Activated T-cell treated with anti-CD3 and anti-CD28 coated beads, Interleukin-2, amount 50 U/mL, for 4 hours (primary cell): ENCODE data around the gene ATRNL1. TPM values are rescaled to one million over a fixed set of nuclear protein-coding genes. Genes with fewer than 3 reads are reported as not detected.

ENCODE experiments used
- ATAC-seq, 2 donors: fragments of 200-7000 bp; cut with Tn5 transposase; one replicate each; pipeline ENCODE4 v1.10.0; 2021
- DNase-seq: peaks from one replicate; pipeline ENCODE4 v3.0.0-alpha.2; 2020
- H3K27me3 Mint-ChIP-seq: one replicate; pipeline ENCODE4 v1.8.0; 2021; ENCODE audit warnings: low read depth, mixed read lengths
- H3K36me3 Mint-ChIP-seq: one replicate; pipeline ENCODE4 v1.8.0; 2022; ENCODE audit warnings: mixed read lengths; ENCODE audit not compliant: insufficient read depth
- H3K4me1 Mint-ChIP-seq: one replicate; pipeline ENCODE4 v1.8.0; 2021; ENCODE audit warnings: low read depth, mixed read lengths
- H3K4me3 Mint-ChIP-seq: one replicate; pipeline ENCODE4 v1.8.0; 2021; ENCODE audit warnings: mild to moderate bottlenecking, moderate library complexity, mixed read lengths
- H3K9me3 Mint-ChIP-seq: one replicate; pipeline ENCODE4 v1.8.0; 2021; ENCODE audit warnings: mixed read lengths
- total RNA-seq, 3 donors: library from RNA; stranded (reverse); gene quantifications; one replicate each; pipeline ENCODE4 v1.2.1, GENCODE V29; 2021

ATRNL1 gene
- total RNA-seq, 3 donors from 2014 or later, result 0.11 to 0.16 TPM; not detected in 1

DNA sequence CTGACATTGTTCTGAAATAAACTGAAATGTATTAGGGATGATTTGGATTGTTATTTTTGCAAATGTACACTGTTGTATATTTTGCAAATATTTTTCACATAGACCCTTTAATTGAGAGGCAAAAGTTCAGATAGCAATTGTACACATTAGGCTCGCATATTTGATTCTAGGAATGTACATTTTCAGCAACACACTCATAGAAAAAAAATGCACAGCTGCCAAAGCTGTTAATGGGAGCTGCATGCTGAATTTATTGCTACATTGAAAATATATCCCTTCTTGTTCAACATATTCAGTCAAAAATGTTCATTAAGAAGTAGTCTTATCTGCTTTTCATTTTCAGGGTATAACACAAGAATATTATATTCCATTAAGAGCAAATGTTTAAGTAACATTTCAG lies 512.9 kb downstream of the ATRNL1 start:
- Mint-ChIP-seq H3K4me1 (no peaks in the 10 kb centered on the region), H3K4me3 (no peak overlapping the region)
- no peak for ATAC-seq

DNA sequence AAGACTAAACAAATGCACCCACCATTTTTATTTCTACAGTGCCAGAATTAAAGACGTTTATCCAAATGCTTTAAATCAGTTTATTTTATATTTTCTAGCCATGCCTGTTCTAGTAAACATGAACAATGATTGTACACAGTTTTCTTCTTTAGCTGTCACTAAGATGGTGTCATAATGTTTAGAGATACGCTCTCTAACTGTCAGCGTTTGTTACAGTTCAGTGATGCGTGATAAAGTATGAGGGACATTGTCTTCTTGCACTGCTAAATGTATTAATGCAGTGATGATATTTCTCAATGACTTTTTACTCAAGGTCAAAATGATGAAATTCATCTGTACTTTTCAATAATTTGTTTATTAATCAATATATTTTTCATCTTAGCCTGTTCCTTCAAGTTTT lies 513.6 kb downstream of the ATRNL1 start:
- DNase-seq (no peak), ATAC-seq (no peak)
- no peaks in the 10 kb centered on the region for H3K36me3 Mint-ChIP-seq
- H3K4me3 Mint-ChIP-seq, result no peak overlapping the region
- no peaks in the 10 kb centered on the region for H3K27me3 Mint-ChIP-seq
- no peaks in the 10 kb centered on the region for H3K4me1 Mint-ChIP-seq
- H3K9me3 Mint-ChIP-seq, result no peaks in the 10 kb centered on the region

More for the DNA sequence above, 512.9 kb downstream of the ATRNL1 start:
- H3K27me3 Mint-ChIP-seq, result no peaks in the 10 kb centered on the region
- DNase-seq, result no peak
- no peaks in the 10 kb centered on the region for H3K9me3 Mint-ChIP-seq
- no peaks in the 10 kb centered on the region for H3K36me3 Mint-ChIP-seq

DNA sequence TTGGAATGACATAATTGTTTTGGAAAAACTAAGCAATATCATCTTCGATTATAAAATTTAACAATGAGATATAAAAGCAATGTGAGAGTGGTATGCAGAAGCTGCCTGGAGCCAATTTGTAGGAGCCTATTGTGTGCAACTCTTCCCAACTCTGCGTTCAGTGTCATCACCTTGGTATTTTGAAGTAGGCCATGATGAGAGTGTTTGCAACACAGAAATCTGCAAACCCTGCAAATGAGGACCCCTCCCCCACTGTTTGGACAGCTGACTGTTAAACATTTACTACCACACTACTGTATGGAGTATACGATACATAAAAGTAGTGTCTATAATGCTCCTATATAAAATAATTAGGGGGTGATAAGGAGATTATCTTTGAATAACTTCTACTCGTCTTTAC lies 531.3 kb downstream of the ATRNL1 start:
- ATAC-seq (no peak), DNase-seq (no peak)
- Mint-ChIP-seq H3K9me3 (no peaks in the 10 kb centered on the region), H3K27me3 (no peaks in the 10 kb centered on the region), H3K4me1 (no peaks in the 10 kb centered on the region), H3K36me3 (no peaks in the 10 kb centered on the region), H3K4me3 (no peak overlapping the region)

DNA sequence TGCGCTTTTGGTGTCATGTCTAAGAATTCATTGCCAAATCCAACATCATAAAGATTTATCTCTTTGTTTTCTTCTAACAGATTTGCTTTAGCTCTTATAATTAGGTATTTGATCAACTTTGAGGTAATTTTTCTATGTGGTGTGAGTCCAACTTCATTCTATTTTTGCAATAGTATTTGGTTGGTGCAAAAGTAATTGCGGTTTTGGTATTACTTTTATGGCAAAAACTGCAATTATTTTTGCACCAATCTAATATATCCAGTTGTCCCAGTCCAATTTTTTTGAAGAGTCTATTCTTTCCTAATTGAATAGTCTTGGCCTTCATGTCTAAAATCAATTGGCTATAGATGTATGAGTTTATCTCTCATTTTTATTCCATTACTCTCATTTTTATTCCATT lies 535.5 kb downstream of the ATRNL1 start:
- ATAC-seq (no peak), DNase-seq (no peak)
- no peaks in the 10 kb centered on the region for H3K27me3 Mint-ChIP-seq
- peaks cover 3% of the 10 kb centered on the region for H3K9me3 Mint-ChIP-seq
- H3K4me3 Mint-ChIP-seq, result no peak overlapping the region
- H3K36me3 Mint-ChIP-seq, result no peaks in the 10 kb centered on the region
- no peaks in the 10 kb centered on the region for H3K4me1 Mint-ChIP-seq

DNA sequence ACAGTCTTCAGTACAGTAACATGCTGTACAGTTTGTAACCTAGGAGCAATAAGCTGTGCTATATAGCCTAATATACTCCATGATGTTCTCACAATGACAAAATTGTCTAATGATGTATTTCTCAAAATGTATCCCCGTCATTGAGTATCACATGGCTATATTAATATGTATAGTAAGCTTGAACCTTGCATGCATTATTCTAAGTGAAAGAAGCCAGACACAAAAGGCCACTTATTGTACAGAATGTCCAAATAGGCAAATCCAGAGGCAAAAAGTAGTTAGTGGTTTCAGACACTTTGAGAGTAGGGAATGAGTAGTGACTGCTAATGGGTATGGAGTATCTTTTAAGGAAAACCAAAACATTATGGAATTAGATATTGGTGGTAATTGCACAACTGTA lies 545.1 kb downstream of the ATRNL1 start:
- Mint-ChIP-seq H3K9me3 (peaks cover 7% of the 10 kb centered on the region), H3K4me3 (no peak overlapping the region), H3K27me3 (no peaks in the 10 kb centered on the region), H3K4me1 (no peaks in the 10 kb centered on the region), H3K36me3 (no peaks in the 10 kb centered on the region)
- ATAC-seq, result no peak
- no peak for DNase-seq

DNA sequence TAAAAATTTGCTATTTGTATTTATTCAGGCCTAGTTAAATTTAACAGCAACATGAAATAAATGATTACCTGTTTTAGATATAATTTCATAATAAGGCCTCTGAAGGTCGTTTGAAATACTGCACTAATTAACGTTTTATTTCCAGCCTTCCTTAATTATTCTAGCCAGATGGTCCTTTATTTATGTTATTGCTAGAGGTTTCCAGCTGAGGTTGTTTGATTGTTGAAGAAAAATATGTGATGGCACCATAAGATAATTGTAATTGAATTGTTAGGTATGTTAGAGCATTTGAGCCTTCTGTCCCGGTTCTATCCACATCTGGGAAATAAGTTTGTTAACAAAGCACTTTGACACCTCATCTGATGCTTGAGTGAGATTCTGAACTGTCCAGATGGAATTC lies 556.1 kb downstream of the ATRNL1 start:
- no peak for DNase-seq
- H3K4me3 Mint-ChIP-seq, result no peak overlapping the region
- no peak for ATAC-seq
- H3K9me3 Mint-ChIP-seq, result no peaks in the 10 kb centered on the region
- no peaks in the 10 kb centered on the region for H3K4me1 Mint-ChIP-seq
- no peaks in the 10 kb centered on the region for H3K27me3 Mint-ChIP-seq
- H3K36me3 Mint-ChIP-seq, result no peaks in the 10 kb centered on the region

DNA sequence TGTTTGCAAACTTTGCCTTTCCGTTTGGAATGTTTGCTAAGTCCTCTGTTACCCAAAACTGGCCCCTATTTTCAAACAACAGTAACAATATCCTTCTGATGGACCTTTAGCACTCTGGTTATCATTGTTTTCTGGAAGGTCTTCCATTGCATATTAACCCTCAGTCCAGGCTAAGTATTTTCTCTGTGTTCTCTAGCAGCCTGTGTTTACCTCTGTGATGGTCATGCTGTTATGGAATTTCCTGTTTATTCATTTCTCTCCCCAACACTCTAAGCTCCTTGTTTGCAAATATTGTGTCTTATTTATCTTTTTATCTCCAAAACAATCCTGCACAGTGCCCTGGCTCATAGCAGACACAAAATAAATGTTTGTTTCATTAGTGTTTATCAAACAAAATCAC lies 560.3 kb downstream of the ATRNL1 start:
- ATAC-seq (no peak), DNase-seq (no peak)
- H3K4me1 Mint-ChIP-seq, result no peaks in the 10 kb centered on the region
- H3K36me3 Mint-ChIP-seq, result no peaks in the 10 kb centered on the region
- H3K27me3 Mint-ChIP-seq, result no peaks in the 10 kb centered on the region
- no peaks in the 10 kb centered on the region for H3K9me3 Mint-ChIP-seq
- H3K4me3 Mint-ChIP-seq, result no peak overlapping the region

DNA sequence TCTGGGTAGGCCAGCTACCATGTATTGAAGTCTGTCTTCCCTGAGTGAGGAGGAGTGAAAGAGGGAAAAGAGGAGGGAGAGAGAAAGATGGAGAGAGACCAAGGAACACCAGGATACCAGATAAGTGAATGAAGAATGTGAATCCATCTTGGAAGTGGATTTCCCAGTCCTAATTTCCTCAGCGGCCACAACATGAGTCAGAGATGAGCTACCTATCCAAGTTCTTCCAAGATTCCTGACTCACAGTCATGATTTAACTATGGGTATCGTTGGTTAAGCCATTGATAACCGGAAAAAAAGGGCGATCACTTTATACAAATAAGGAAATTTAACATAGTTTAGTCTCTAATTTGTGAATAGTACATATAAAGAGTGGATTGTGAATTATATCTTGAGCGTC lies 561.8 kb downstream of the ATRNL1 start:
- Mint-ChIP-seq H3K9me3 (no peaks in the 10 kb centered on the region), H3K4me1 (no peaks in the 10 kb centered on the region), H3K4me3 (no peak overlapping the region), H3K36me3 (no peaks in the 10 kb centered on the region), H3K27me3 (no peaks in the 10 kb centered on the region)
- ATAC-seq, result no peak
- DNase-seq, result no peak

DNA sequence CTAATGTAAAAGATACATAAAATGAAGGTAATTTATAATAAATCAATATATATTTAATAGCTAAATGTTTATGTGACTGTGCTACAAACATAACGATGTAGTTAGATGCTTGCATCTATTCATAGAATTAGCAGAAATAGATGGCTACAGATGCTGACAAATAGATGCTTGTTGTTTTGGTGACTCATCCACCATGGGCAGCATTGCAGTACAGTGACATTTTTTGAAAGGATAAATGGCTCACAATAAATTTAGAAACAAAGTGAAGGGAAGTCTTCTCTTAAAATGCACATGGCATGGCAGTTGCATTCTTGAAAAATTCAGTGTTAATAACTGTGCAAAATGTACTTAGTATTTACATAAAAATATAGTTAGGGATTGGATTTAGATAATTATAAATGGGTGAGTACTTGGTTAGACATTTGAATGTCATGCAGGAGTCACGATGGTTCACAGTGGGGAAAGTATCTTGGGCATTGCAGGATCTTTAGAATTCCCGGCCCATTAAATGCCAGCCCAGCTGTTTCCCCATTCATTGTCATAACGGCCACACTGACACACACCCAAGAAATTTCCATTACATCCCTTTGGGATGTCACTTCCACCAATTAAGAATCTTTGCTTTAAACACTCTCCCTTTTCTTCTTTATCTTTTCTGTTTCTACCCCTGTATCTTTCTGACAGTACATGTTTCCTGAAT lies 564.1 kb downstream of the ATRNL1 start:
- Mint-ChIP-seq H3K27me3 (no peaks in the 10 kb centered on the region), H3K9me3 (no peaks in the 10 kb centered on the region), H3K4me1 (no peaks in the 10 kb centered on the region), H3K4me3 (no peak overlapping the region), H3K36me3 (no peaks in the 10 kb centered on the region)
- ATAC-seq (no peak), DNase-seq (no peak)

DNA sequence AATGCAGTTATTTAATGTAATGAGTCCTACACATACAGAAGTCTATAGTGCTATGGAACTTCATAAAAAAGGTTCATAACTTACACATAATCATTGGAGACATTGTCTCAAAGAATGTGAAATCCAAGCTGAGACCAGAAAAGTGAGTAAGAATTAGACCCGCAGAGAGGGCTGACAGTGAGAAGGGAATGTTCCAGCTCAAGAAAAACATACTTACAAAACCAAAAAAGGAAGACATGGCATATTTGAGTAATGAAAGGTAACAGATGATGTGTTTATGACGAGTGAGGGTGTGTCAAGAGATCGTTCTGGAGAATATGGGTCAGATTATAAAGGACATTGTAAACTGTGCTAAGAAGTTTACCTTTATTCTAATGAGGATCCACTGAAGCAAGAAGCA lies 566.5 kb downstream of the ATRNL1 start:
- Mint-ChIP-seq H3K36me3 (no peaks in the 10 kb centered on the region), H3K4me3 (no peak overlapping the region), H3K27me3 (no peaks in the 10 kb centered on the region), H3K4me1 (no peaks in the 10 kb centered on the region), H3K9me3 (no peaks in the 10 kb centered on the region)
- DNase-seq (no peak), ATAC-seq (no peak)

DNA sequence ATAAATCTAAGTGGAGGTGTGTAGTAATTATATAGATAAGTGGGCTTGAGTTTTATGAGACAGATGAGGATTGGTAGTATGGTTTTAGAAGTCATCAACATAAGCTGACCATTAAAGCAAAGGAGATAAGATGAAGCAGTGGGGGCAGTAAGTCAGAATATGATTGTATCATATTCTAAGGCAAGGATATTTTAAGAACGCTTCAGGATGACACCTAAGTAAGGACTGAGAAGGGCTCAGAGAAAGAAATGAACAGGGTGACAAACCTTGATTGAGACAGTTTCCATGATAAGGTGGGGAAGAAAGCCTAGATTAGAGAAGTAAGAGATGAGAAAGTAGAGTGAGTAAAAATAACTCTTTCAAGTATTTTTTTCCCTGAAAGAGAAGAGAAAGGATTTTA lies 567.2 kb downstream of the ATRNL1 start:
- Mint-ChIP-seq H3K36me3 (no peaks in the 10 kb centered on the region), H3K4me1 (no peaks in the 10 kb centered on the region), H3K9me3 (no peaks in the 10 kb centered on the region), H3K27me3 (no peaks in the 10 kb centered on the region), H3K4me3 (no peak overlapping the region)
- DNase-seq (no peak), ATAC-seq (no peak)

DNA sequence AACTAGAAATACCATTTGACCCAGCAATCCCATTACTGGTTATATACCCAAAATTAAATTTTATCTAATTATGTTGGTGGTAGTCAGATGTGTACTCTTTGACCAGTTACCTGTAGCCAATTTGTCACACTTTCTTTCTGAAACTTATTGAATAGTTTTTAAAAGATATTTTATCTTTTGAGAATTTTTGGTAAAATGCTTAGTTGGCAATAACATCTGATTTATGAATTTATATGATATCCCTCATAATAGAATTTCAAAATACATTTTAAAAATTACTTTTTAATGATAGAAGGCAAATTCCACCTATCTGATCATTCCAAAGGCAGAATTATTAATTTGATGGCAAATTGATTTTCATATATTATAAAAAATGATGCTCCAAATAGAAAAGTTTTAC lies 569.3 kb downstream of the ATRNL1 start:
- H3K9me3 Mint-ChIP-seq, result no peaks in the 10 kb centered on the region
- ATAC-seq (no peak), DNase-seq (no peak)
- H3K27me3 Mint-ChIP-seq, result no peaks in the 10 kb centered on the region
- H3K36me3 Mint-ChIP-seq, result no peaks in the 10 kb centered on the region
- no peaks in the 10 kb centered on the region for H3K4me1 Mint-ChIP-seq
- H3K4me3 Mint-ChIP-seq, result no peak overlapping the region

DNA sequence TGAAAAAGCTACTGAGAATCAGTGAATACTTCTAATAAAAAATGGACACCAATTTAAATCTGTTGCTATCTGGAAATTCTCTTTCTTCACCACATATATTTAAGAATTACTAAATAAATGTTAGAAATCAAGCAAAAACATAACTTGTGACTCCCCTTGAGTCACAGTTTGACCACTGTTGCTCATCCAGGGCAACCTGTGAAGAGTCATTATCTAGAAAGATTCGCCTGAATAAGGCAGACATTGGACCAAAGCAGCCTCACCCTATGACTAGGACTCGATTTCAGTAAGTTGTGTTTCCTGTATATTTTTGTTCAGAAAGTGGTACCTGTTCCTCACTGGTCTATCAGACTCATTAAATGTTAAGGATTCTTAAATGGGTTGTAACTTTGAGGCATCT lies 572.4 kb downstream of the ATRNL1 start:
- Mint-ChIP-seq H3K27me3 (no peaks in the 10 kb centered on the region), H3K4me3 (no peak overlapping the region), H3K4me1 (no peaks in the 10 kb centered on the region), H3K36me3 (no peaks in the 10 kb centered on the region), H3K9me3 (no peaks in the 10 kb centered on the region)
- ATAC-seq (no peak), DNase-seq (no peak)

DNA sequence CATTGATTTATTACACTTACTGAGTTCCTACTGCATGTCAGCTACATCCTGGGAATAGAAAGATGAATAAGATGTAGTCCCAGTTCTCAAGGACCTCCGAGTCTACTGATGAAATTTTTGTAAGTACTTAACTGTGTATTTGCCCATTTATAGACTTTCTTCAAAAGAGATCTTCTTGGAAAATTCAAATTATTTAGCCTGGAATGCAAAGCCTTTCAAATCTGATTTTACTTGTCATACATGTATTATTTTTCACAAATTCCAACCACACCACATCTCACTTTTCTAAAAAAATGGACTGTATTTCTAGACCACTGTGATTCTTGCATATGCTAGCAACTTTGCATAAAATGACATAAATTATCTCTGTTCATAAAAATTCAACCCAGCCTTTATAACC lies 581.3 kb downstream of the ATRNL1 start:
- ATAC-seq (no peak), DNase-seq (no peak)
- H3K9me3 Mint-ChIP-seq, result peaks cover 4% of the 10 kb centered on the region
- no peak overlapping the region for H3K4me3 Mint-ChIP-seq
- no peaks in the 10 kb centered on the region for H3K27me3 Mint-ChIP-seq
- no peaks in the 10 kb centered on the region for H3K4me1 Mint-ChIP-seq
- no peaks in the 10 kb centered on the region for H3K36me3 Mint-ChIP-seq

DNA sequence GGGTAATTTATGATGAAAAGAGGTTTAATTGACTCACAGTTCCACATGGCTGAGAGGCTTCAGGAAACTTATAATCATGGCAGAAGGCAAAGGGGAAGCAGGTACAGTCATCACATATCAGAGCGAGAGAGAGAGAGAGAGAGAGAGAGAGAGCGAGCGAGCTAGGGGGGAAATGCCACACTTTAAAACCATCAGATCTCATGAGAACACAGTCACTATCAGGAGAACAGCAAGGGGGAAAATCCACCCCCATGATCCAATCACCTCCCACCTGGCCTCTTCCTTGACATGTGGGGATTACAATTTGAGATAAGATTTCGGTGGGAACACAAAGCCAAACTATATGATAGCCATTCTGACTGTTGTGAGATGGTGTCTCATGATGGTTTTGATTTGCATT lies 603.6 kb downstream of the ATRNL1 start:
- DNase-seq, result no peak
- Mint-ChIP-seq H3K4me1 (no peaks in the 10 kb centered on the region), H3K27me3 (no peaks in the 10 kb centered on the region), H3K36me3 (no peaks in the 10 kb centered on the region), H3K9me3 (peaks cover 6% of the 10 kb centered on the region), H3K4me3 (no peak overlapping the region)
- no peak for ATAC-seq

DNA sequence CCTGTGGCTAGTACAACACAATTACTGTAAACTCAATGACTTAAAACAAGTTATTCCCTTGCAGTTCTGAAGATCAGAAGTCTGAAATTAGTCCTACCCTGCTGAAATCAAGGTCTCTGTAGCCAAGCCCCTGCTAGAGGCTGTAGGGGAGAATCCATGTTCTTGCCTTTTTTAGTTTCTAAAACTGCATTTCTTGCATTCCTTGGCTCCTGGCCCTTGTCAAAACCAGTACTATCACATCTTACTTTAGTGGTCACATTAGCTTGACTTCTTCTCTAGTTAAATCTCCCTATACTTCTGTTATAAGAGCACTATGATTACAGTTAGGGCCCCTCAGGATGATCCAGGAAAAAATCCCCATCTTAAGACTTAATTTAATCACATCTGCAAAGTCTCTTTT lies 612.9 kb downstream of the ATRNL1 start:
- ATAC-seq (no peak), DNase-seq (no peak)
- Mint-ChIP-seq H3K36me3 (no peaks in the 10 kb centered on the region), H3K9me3 (peaks cover 3% of the 10 kb centered on the region), H3K27me3 (no peaks in the 10 kb centered on the region), H3K4me3 (no peak overlapping the region), H3K4me1 (no peaks in the 10 kb centered on the region)
